Lower lobe of right lung (tissue), 2 donors: Measurements from ENCODE around the gene HAS3. TPM values are rescaled to one million over a fixed set of nuclear protein-coding genes. Genes with fewer than 3 reads are reported as not detected.
"Not testable (repeated sequence)": the region's sequence is repeated elsewhere in the genome, so short reads cannot be mapped to it uniquely, and the experiment has no call there.

Experiments used
- ATAC-seq, 2 donors: fragments of 200-7000 bp; cut with Tn5 transposase; one replicate each; pipeline ENCODE4 v1.9.1; 2020 to 2022; ENCODE audit warnings: mild to moderate bottlenecking in 2 of 2, moderate library complexity in 2 of 2
- DNase-seq: peaks from one replicate; pipeline ENCODE4 v3.0.0-alpha.2; 2020
- H3K27ac ChIP-seq: fragments of 200-600 bp; one replicate; pipeline ENCODE4 v1.8.0; 2022
- H3K27me3 ChIP-seq: fragments of 200-600 bp; one replicate; pipeline ENCODE4 v1.8.0; 2022; ENCODE audit warnings: low read depth
- H3K36me3 ChIP-seq: fragments of 200-600 bp; one replicate; pipeline ENCODE4 v1.8.0; 2022; ENCODE audit warnings: mild to moderate bottlenecking
- H3K4me1 ChIP-seq: fragments of 200-600 bp; one replicate; pipeline ENCODE4 v1.8.0; 2022
- H3K4me3 ChIP-seq: fragments of 200-600 bp; one replicate; pipeline ENCODE4 v1.8.0; 2022; ENCODE audit warnings: mild to moderate bottlenecking
- H3K9me3 ChIP-seq: fragments of 200-600 bp; one replicate; pipeline ENCODE4 v1.8.0; 2022
- intact Hi-C: fragments of 100-400 bp; cut with DNase I; formaldehyde crosslinking; loops from one replicate; pipeline ENCODE4 v1.11.0; 2022
- total RNA-seq: library from RNA; stranded (reverse); fragmentation: NEBNext Ultra II Directional; extraction: Animal tissue kit (Norgen Biotek cat#: 25700); gene quantifications from one replicate; pipeline ENCODE4 v1.2.1, GENCODE V29; 2021
- TF ChIP-seq, protein P1 (sequence below): fragments of 200-600 bp; IDR thresholded peaks from one replicate; pipeline ENCODE4 v1.8.0; 2022; ENCODE audit warnings: antibody characterized with exemption, mild to moderate bottlenecking
- donor health status: DM: no; HTN: yes; CAD: no; lungs with severe emphysema.

The HAS3 gene
- total RNA-seq, 1 donor from 2014 or later = 12.6 TPM

GRCh38 chr16:69126221-69126620, 20.8 kb downstream of the HAS3 start:
- Histone ChIP-seq H3K27ac (no peak overlapping the region), H3K9me3 (no peaks in the 10 kb centered on the region), H3K4me3 (no peak overlapping the region), H3K36me3 (peaks cover 31% of the 10 kb centered on the region), H3K4me1 (peaks cover 16% of the 10 kb centered on the region), H3K27me3 (no peaks in the 10 kb centered on the region)
- ATAC-seq (no peak), DNase-seq (no peak)
- TF ChIP-seq, protein P1, sequence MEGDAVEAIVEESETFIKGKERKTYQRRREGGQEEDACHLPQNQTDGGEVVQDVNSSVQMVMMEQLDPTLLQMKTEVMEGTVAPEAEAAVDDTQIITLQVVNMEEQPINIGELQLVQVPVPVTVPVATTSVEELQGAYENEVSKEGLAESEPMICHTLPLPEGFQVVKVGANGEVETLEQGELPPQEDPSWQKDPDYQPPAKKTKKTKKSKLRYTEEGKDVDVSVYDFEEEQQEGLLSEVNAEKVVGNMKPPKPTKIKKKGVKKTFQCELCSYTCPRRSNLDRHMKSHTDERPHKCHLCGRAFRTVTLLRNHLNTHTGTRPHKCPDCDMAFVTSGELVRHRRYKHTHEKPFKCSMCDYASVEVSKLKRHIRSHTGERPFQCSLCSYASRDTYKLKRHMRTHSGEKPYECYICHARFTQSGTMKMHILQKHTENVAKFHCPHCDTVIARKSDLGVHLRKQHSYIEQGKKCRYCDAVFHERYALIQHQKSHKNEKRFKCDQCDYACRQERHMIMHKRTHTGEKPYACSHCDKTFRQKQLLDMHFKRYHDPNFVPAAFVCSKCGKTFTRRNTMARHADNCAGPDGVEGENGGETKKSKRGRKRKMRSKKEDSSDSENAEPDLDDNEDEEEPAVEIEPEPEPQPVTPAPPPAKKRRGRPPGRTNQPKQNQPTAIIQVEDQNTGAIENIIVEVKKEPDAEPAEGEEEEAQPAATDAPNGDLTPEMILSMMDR = no peak
- intact Hi-C loops = no loop called here

- H3K9me3 ChIP-seq, H3K4me3 ChIP-seq, intact Hi-C loops, DNase-seq, H3K27me3 ChIP-seq, ATAC-seq, H3K27ac ChIP-seq: not testable (repeated sequence)
- peaks cover 17% of the 10 kb centered on the region for H3K4me1 ChIP-seq
- H3K36me3 ChIP-seq = peaks cover 30% of the 10 kb centered on the region
Observed at GRCh38 chr16:69126801-69127200, 21.3 kb downstream of the HAS3 start.

DNA sequence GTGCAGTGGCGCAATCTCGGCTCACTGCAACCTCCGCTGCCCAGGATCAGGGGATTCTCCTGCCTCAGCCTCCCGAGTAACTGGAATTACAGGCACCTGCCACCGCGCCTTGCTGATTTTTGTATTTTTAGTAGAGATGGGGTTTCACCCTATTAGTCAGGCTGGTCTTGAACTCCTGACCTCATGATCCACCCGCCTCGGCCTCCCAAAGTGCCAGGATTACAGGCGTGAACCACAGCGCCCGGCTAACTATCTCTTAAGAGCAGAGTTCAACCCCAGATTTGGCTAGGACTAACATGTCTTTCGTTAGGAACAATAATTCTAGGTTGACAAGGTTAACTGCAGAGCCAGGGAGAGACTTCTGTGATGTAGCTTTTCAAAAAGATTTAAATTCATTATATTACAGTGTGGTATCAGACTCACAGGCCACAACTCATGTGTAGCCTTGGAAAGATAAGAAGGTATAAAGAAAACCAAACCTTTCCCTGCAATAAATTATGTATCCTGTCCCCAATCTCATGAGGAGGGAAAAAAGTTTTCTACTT, 22.6 kb downstream of the HAS3 start:
- Histone ChIP-seq H3K36me3 (peaks cover 27% of the 10 kb centered on the region), H3K27ac (no peak overlapping the region), H3K4me1 (peaks cover 18% of the 10 kb centered on the region), H3K4me3 (no peak overlapping the region), H3K27me3 (no peaks in the 10 kb centered on the region), H3K9me3 (no peaks in the 10 kb centered on the region)
- TF ChIP-seq, protein P1 = no peak
- DNase-seq (no peak), ATAC-seq (no peak)
- intact Hi-C loops = no loop called here

DNA sequence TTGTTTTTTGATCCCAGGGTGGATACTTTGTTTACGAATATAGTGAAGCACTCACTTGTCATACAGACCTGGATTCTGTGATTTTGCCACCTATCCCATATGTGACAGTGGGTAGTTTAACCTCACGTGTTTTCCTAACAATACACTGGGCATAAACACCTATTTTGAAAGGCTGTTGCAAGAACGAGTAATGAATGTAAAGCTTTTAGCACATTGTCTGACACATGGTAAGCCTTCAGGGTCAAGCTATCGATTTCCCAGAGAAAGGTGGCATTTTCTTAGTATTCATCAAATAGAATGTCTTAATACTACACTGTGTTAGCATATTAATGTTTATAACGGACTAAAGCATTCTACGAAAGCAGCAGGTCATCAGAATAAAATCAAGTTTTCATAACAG, 25.0 kb downstream of the HAS3 start:
- no peaks in the 10 kb centered on the region for H3K9me3 ChIP-seq
- H3K27ac ChIP-seq = no peak overlapping the region
- TF ChIP-seq, protein P1 = no peak
- H3K4me1 ChIP-seq = peaks cover 27% of the 10 kb centered on the region
- ATAC-seq = no peak
- H3K36me3 ChIP-seq = peaks cover 23% of the 10 kb centered on the region
- H3K27me3 ChIP-seq = no peaks in the 10 kb centered on the region
- DNase-seq = no peak
- intact Hi-C loops = no loop called here
- no peak overlapping the region for H3K4me3 ChIP-seq

- intact Hi-C loops = no loop called here
- Histone ChIP-seq H3K4me3 (peak overlapping the region; percentile 90), H3K36me3 (peaks cover 19% of the 10 kb centered on the region), H3K27me3 (no peaks in the 10 kb centered on the region), H3K4me1 (peaks cover 27% of the 10 kb centered on the region), H3K9me3 (no peaks in the 10 kb centered on the region), H3K27ac (peak overlapping the region; percentile 91)
- TF ChIP-seq, protein P1 = no peak
- ATAC-seq (peak; percentile 5 to 35), DNase-seq (no peak)
Observed at GRCh38 chr16:69131167-69131838, 25.9 kb downstream of the HAS3 start.

DNA sequence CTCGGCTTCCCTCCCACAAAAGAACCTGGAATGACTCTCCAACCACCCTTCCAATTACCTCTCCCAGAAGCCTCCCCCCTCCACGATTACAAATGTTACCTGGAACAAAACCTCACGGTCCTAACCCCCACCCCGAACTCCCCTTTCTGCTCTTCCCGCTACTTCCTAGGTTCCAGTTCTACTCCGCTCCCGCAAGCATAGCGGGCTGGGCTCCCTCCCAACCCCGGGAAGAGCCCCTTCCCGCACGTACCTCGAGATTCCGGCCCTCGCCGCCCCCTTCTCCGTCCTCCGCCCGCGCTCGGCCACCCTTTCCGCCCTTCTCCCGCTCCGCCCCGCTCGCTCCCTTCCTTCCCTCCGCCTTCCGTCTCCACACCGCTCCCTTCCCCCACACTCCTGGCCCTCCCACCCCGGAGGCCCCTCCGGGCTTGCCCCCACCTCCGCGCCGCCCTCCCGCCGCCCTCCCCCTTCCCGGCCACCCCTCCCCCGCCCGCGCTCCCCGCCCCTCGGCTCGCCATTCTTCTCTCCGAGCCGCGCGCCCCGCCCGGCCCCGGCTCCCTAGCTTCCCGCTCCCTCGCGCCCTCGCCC, 26.5 kb downstream of the HAS3 start:
- intact Hi-C loops = no loop called here
- Histone ChIP-seq H3K27me3 (no peaks in the 10 kb centered on the region), H3K4me3 (peak overlapping the region; percentile 90), H3K27ac (peak overlapping the region; percentile 91), H3K9me3 (no peaks in the 10 kb centered on the region), H3K36me3 (peaks cover 19% of the 10 kb centered on the region), H3K4me1 (peaks cover 27% of the 10 kb centered on the region)
- DNase-seq (peak; percentile 84), ATAC-seq (peak; percentile 85 to 89)
- TF ChIP-seq, protein P1 = no peak
